CD14-positive monocyte (primary cell): ENCODE data around the gene SUCLG2. TPM values are rescaled to one million over a fixed set of nuclear protein-coding genes. Genes with fewer than 3 reads are reported as not detected.

Source experiments
- DNase-seq, 3 donors: peaks; one replicate each; pipeline ENCODE4 v3.0.0-alpha.2; 2011 to 2022
- H2AFZ ChIP-seq: 2 replicates; pipeline ENCODE4 v1.6.0; 2012; ENCODE audit warnings: mild to moderate bottlenecking, low read depth, low read length, inconsistent platforms; ENCODE audit not compliant: insufficient read depth, poor library complexity, severe bottlenecking
- H3K27ac ChIP-seq, 2 donors: 1 replicate in 1 of 2; 2 replicates in 1 of 2; pipeline ENCODE4 v1.5.1; 2012 to 2013; ENCODE audit warnings: low read length in 2 of 2, control low read depth in 1 of 2, inconsistent platforms in 1 of 2, low read depth in 1 of 2, mild to moderate bottlenecking in 1 of 2
- H3K27me3 ChIP-seq, 2 donors: one replicate each; pipeline versions ENCODE4 v1.6.0 to v1.6.1; 2011 to 2013; ENCODE audit warnings: low read length in 2 of 2; ENCODE audit not compliant: control insufficient read depth in 2 of 2, insufficient read depth in 2 of 2
- H3K36me3 ChIP-seq, 2 donors: replicated peaks in 1 of 2; 1 replicate in 1 of 2; 2 replicates in 1 of 2; pipeline versions ENCODE4 v1.5.1 to v1.6.1; 2012 to 2013; ENCODE audit warnings: low read length in 2 of 2, control low read depth in 1 of 2, inconsistent platforms in 1 of 2, mild to moderate bottlenecking in 1 of 2; ENCODE audit not compliant: insufficient read depth in 2 of 2, control insufficient read depth in 1 of 2
- H3K4me1 ChIP-seq, 2 donors: 1 replicate in 1 of 2; 2 replicates in 1 of 2; pipeline versions ENCODE4 v1.5.1 to v1.6.1; 2012 to 2013; ENCODE audit warnings: low read length in 2 of 2, control low read depth in 1 of 2, inconsistent platforms in 1 of 2, mild to moderate bottlenecking in 1 of 2, moderate library complexity in 1 of 2; ENCODE audit not compliant: insufficient read depth in 2 of 2, control insufficient read depth in 1 of 2
- H3K4me2 ChIP-seq: replicated peaks from 2 replicates; pipeline ENCODE3; 2012; ENCODE audit warnings: low read length, moderate library complexity, mild to moderate bottlenecking; ENCODE audit not compliant: poor library complexity, severe bottlenecking; ENCODE audit errors: extremely low read depth
- H3K4me3 ChIP-seq, 3 experiments: fragments of 200-600 bp in 1 of 3; sonication (generic) in 1 of 3; replicated peaks in 1 of 3; 1 replicate in 2 of 3; 2 replicates in 1 of 3; pipeline ENCODE4 v1.5.1; 2011 to 2013; ENCODE audit warnings: low read length in 3 of 3, mild to moderate bottlenecking in 3 of 3, control low read depth in 2 of 3, low read depth in 2 of 3, inconsistent platforms in 1 of 3, moderate library complexity in 1 of 3
- H3K79me2 ChIP-seq: 2 replicates; pipeline ENCODE4 v1.6.0; 2012; ENCODE audit warnings: mild to moderate bottlenecking, control low read depth, inconsistent platforms, low read length, moderate library complexity; ENCODE audit not compliant: insufficient read depth
- H3K9ac ChIP-seq: 2 replicates; pipeline ENCODE4 v1.6.0; 2017; ENCODE audit warnings: low read length, mild to moderate bottlenecking; ENCODE audit not compliant: insufficient read depth, poor library complexity, severe bottlenecking
- H3K9me3 ChIP-seq, 2 donors: replicated peaks in 1 of 2; 1 replicate in 1 of 2; 2 replicates in 1 of 2; pipeline versions ENCODE4 v1.5.1 to v1.6.1; 2012 to 2013; ENCODE audit warnings: low read length in 2 of 2, control low read depth in 1 of 2; ENCODE audit not compliant: control insufficient read depth in 1 of 2, insufficient read depth in 1 of 2
- H4K20me1 ChIP-seq: 2 replicates; pipeline ENCODE4 v1.6.0; 2012; ENCODE audit warnings: mild to moderate bottlenecking, low read length, control low read depth, moderate library complexity; ENCODE audit not compliant: insufficient read depth
- H3K27ac Mint-ChIP-seq, 7 donors: one replicate each; pipeline ENCODE4 v1.8.0; 2020; ENCODE audit warnings: mild to moderate bottlenecking in 7 of 7, mixed read lengths in 7 of 7, moderate library complexity in 6 of 7, inconsistent platforms in 2 of 7
- H3K27me3 Mint-ChIP-seq, 3 donors: one replicate each; pipeline ENCODE4 v1.8.0; 2021 to 2022; ENCODE audit warnings: low read depth in 3 of 3, mild to moderate bottlenecking in 3 of 3, mixed read lengths in 3 of 3, moderate library complexity in 3 of 3, inconsistent platforms in 1 of 3
- H3K36me3 Mint-ChIP-seq, 2 donors: one replicate each; pipeline ENCODE4 v1.8.0; 2020; ENCODE audit warnings: mixed read lengths in 2 of 2, inconsistent platforms in 1 of 2, mild to moderate bottlenecking in 1 of 2
- H3K4me1 Mint-ChIP-seq: one replicate; pipeline ENCODE4 v1.8.0; 2020; ENCODE audit warnings: mild to moderate bottlenecking, mixed read lengths
- H3K4me3 Mint-ChIP-seq, 2 donors: one replicate each; pipeline ENCODE4 v1.8.0; 2020; ENCODE audit warnings: mild to moderate bottlenecking in 2 of 2, mixed read lengths in 2 of 2, moderate library complexity in 1 of 2
- H3K9me3 Mint-ChIP-seq, 7 donors: one replicate each; pipeline ENCODE4 v1.8.0; 2020 to 2022; ENCODE audit warnings: mixed read lengths in 7 of 7, mild to moderate bottlenecking in 6 of 7, moderate library complexity in 6 of 7, inconsistent platforms in 2 of 7
- WGBS: methylation state at CpG from one replicate; pipeline ENCODE4 v1.1.5; 2013; ENCODE audit warnings: missing lambda C conversion rate; ENCODE audit not compliant: insufficient coverage; 5-methylcytosine and 5-hydroxymethylcytosine counted together
- intact Hi-C, 2 donors: fragments of 100-400 bp; cut with micrococcal nuclease; formaldehyde crosslinking; loops; one replicate each; pipeline versions ENCODE4 v1.15.0 to v1.15.1; 2023
- polyA plus RNA-seq, 3 donors: library from polyadenylated mRNA; depleted of rRNA in 1 of 3; unstranded in 2 of 3; stranded (reverse) in 1 of 3; fragments of 300-500 nt in 2 of 3; fragments of >200 nt in 1 of 3; fragmentation: Illumina TruSeq in 2 of 3; gene quantifications; 1 replicate in 2 of 3; 2 replicates in 1 of 3; pipeline ENCODE4 v1.2.3, GENCODE V29; 2012 to 2021
- TF ChIP-seq, protein P1 (sequence below): fragments of 200-600 bp; IDR thresholded peaks from one replicate; pipeline ENCODE4 v1.8.0; 2022; ENCODE audit warnings: antibody characterized with exemption, mild to moderate bottlenecking

Gene SUCLG2
- polyA plus RNA-seq, 3 donors = 10.8 to 37.5 (median 32.9) TPM

DNA sequence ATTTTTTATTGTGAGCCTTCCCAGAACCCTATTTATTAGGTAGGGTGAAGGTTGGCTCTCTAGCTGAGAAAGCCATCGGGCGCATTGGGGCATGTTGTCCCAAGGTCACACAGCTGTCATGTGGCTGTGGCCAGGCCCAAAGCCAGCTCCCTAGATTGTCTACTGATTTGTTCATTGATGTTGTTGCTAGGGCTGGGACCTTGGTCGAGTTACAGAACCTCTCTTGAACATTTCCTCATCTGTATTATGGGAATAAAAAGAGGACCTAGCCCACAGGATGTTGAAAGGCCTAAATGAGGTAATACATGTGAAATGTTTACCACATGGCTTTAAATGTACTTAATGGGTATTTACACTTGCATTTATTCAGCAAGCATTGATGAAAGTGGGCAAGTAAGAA is 252.5 kb downstream of the SUCLG2 start:
- Histone ChIP-seq H3K79me2 (no peaks in the 10 kb centered on the region), H3K4me3 (no peak overlapping the region), H4K20me1 (no peaks in the 10 kb centered on the region), H3K9me3 (no peaks in the 10 kb centered on the region), H2AFZ (no peak overlapping the region), H3K27me3 (no peaks in the 10 kb centered on the region), H3K4me2 (no peak overlapping the region), H3K4me1 (no peaks in the 10 kb centered on the region), H3K36me3 (peaks cover 8 to 15% of the 10 kb centered on the region in 2 donors), H3K9ac (no peak overlapping the region), H3K27ac (no peak overlapping the region)
- Mint-ChIP-seq H3K4me3 (no peak overlapping the region), H3K27ac (peak overlapping the region in 2 of 7 donors; percentile 13 to 57), H3K4me1 (peaks cover 9% of the 10 kb centered on the region), H3K36me3 (peaks cover 25 to 26% of the 10 kb centered on the region in 2 donors), H3K27me3 (no peaks in the 10 kb centered on the region), H3K9me3 (peaks cover 0 to 3% (median 0%) of the 10 kb centered on the region in 7 donors)
- no CpG with 5 or more reads among the region's 3 CpGs for WGBS
- TF ChIP-seq, protein P1, sequence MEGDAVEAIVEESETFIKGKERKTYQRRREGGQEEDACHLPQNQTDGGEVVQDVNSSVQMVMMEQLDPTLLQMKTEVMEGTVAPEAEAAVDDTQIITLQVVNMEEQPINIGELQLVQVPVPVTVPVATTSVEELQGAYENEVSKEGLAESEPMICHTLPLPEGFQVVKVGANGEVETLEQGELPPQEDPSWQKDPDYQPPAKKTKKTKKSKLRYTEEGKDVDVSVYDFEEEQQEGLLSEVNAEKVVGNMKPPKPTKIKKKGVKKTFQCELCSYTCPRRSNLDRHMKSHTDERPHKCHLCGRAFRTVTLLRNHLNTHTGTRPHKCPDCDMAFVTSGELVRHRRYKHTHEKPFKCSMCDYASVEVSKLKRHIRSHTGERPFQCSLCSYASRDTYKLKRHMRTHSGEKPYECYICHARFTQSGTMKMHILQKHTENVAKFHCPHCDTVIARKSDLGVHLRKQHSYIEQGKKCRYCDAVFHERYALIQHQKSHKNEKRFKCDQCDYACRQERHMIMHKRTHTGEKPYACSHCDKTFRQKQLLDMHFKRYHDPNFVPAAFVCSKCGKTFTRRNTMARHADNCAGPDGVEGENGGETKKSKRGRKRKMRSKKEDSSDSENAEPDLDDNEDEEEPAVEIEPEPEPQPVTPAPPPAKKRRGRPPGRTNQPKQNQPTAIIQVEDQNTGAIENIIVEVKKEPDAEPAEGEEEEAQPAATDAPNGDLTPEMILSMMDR = no peak
- intact Hi-C loops = no loop called here
- peak in 1 of 3 donors; percentile 7 for DNase-seq

GRCh38 chr3:67400476-67400875 is 253.9 kb downstream of the SUCLG2 start:
- peaks cover 9% of the 10 kb centered on the region for H3K4me1 Mint-ChIP-seq
- no peak overlapping the region for H3K27ac Mint-ChIP-seq
- WGBS = 98% methylated on average over 4 of the region's 6 CpGs
- TF ChIP-seq, protein P1 = no peak
- Histone ChIP-seq H4K20me1 (no peaks in the 10 kb centered on the region), H3K9me3 (no peaks in the 10 kb centered on the region), H3K27me3 (no peaks in the 10 kb centered on the region), H3K79me2 (no peaks in the 10 kb centered on the region), H2AFZ (no peak overlapping the region), H3K36me3 (peaks cover 8 to 12% of the 10 kb centered on the region in 2 donors), H3K9ac (no peak overlapping the region), H3K4me2 (no peak overlapping the region), H3K4me3 (no peak overlapping the region), H3K27ac (no peak overlapping the region), H3K4me1 (no peaks in the 10 kb centered on the region)
- H3K4me3 Mint-ChIP-seq = no peak overlapping the region
- H3K27me3 Mint-ChIP-seq = peaks cover 0 to 2% (median 0%) of the 10 kb centered on the region in 3 donors
- peaks cover 0 to 8% (median 0%) of the 10 kb centered on the region in 7 donors for H3K9me3 Mint-ChIP-seq
- intact Hi-C loops = no loop called here
- DNase-seq = no peak
- peaks cover 24 to 26% of the 10 kb centered on the region in 2 donors for H3K36me3 Mint-ChIP-seq
